Right cardiac atrium (tissue), 5 donors: Measurements from ENCODE around the gene C16orf95. TPM values are rescaled to one million over a fixed set of nuclear protein-coding genes. Genes with fewer than 3 reads are reported as not detected.
A peak's percentile ranks its signal among the peaks of the same experiment; 100 is the strongest.

Source experiments
- ATAC-seq, 2 donors: fragments of 200-7000 bp; cut with Tn5 transposase; one replicate each; pipeline versions ENCODE4 v1.8.0 to v1.9.1; 2020; ENCODE audit warnings: moderate library complexity in 2 of 2, mild to moderate bottlenecking in 1 of 2
- DNase-seq, 3 donors: peaks; one replicate each; pipeline ENCODE4 v3.0.0-alpha.2; 2020
- H3K27ac ChIP-seq: one replicate; pipeline ENCODE4 v1.5.1; 2013; ENCODE audit warnings: mild to moderate bottlenecking, low read length, control low read depth, moderate library complexity
- H3K27me3 ChIP-seq: one replicate; pipeline ENCODE4 v1.6.1; 2013; ENCODE audit not compliant: control insufficient read depth, insufficient read depth
- H3K4me1 ChIP-seq: one replicate; pipeline ENCODE4 v1.6.1; 2013; ENCODE audit warnings: low read length; ENCODE audit not compliant: control insufficient read depth, insufficient read depth
- H3K4me3 ChIP-seq: one replicate; pipeline ENCODE4 v1.5.1; 2013; ENCODE audit warnings: low read length, control low read depth
- H3K9me3 ChIP-seq: one replicate; pipeline ENCODE4 v1.6.1; 2013; ENCODE audit warnings: low read length; ENCODE audit not compliant: control insufficient read depth
- WGBS: extraction: QIAGEN DNeasy Blood & Tissue Kit; methylation state at CpG from one replicate; pipeline ENCODE4 v1.1.7; 2013; 5-methylcytosine and 5-hydroxymethylcytosine counted together
- intact Hi-C, 4 donors: fragments of 100-400 bp; cut with DNase I; formaldehyde crosslinking; loops; one replicate each; pipeline versions ENCODE4 v1.11.0 to v1.14.0; 2022 to 2023
- polyA plus RNA-seq: library from polyadenylated mRNA; stranded (reverse); fragments of 200-250 nt; gene quantifications from one replicate; pipeline ENCODE4 v1.2.3, GENCODE V29; 2013
- total RNA-seq, 4 donors: library from RNA; stranded (reverse); fragmentation: NEBNext Ultra II Directional; extraction: Animal tissue kit (Norgen Biotek cat#: 25700); gene quantifications; one replicate each; pipeline ENCODE4 v1.2.1, GENCODE V29; 2021
- donor health status: healthy with polysubstance abuse.
- donor health status: DM: no; HTN: yes; CAD: no.
- donor health status: DM: no; HTN: no; CAD: no.
- donor health status: DM: no; HTN: yes; CAD: no; lungs with severe emphysema.
- donor health status: DM: yes; HTN: yes; CAD: no.

The C16orf95 gene
- total and polyA plus RNA-seq, 5 donors, result 3.4 to 5.4 (median 4.7) TPM

- Histone ChIP-seq H3K9me3 (no peaks in the 10 kb centered on the region), H3K27me3 (no peaks in the 10 kb centered on the region), H3K4me3 (no peak overlapping the region), H3K4me1 (peaks cover 7% of the 10 kb centered on the region), H3K27ac (no peak overlapping the region)
- WGBS, result 85% methylated on average over 9 of the region's 9 CpGs
- no peak for DNase-seq
- intact Hi-C loops, result no loop called here
- ATAC-seq, result no peak
Observed at GRCh38 chr16:87358696-87359095, 41.5 kb upstream of the C16orf95 start.

DNA sequence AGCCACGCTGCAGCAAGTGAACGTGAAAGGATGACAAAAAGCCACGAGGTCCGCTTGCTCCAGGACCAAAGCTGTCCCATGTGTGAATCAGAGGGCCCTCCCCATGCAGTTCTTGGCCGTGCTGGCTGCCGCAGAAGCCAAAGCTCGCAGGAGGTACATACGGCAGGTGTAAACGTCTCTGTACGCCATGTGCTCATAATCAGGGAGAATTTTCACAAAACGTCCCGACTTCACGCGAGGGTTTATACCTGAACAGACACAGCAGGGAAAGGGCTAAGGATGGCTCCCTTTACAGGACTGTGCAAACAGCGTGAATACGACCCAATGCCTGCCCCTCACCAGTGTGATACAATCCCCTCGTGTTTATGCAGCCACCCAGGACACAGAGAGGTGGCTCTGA, 41.1 kb upstream of the C16orf95 start:
- Histone ChIP-seq H3K9me3 (no peaks in the 10 kb centered on the region), H3K4me1 (peaks cover 7% of the 10 kb centered on the region), H3K4me3 (no peak overlapping the region), H3K27ac (no peak overlapping the region), H3K27me3 (no peaks in the 10 kb centered on the region)
- intact Hi-C loops, result no loop called here
- 94% methylated on average over 17 of the region's 17 CpGs for WGBS
- ATAC-seq, result no peak
- no peak for DNase-seq

DNA sequence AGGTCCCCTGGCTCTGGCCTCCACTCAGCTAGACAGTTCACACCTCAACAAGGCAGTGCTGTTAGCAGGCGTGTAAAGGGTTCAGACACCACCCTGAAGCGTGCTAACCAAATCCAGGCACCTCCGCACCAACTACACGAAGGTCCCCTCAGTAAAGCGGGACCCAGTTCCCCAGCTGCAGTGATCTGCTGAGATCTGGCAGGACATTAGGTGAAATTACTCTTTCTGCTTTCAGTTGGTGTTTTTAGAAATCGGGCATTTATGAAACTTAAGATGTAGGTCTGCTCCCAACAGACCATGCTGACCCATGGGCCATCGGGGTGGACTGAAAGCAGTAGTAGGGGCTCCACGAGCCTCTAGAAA, 39.3 kb upstream of the C16orf95 start:
- DNase-seq, result no peak
- H3K27me3 ChIP-seq, result no peaks in the 10 kb centered on the region
- no peak overlapping the region for H3K4me3 ChIP-seq
- H3K4me1 ChIP-seq, result peaks cover 7% of the 10 kb centered on the region
- intact Hi-C loops, result no loop called here
- WGBS, result 80% methylated on average over 8 of the region's 8 CpGs
- no peak overlapping the region for H3K27ac ChIP-seq
- ATAC-seq, result peak in 1 of 2 donors; percentile 9
- H3K9me3 ChIP-seq, result no peaks in the 10 kb centered on the region

GRCh38 chr16:87353613-87354012, 36.4 kb upstream of the C16orf95 start:
- DNase-seq, result peak in 1 of 3 donors; percentile 41
- Histone ChIP-seq H3K4me1 (peaks cover 2% of the 10 kb centered on the region), H3K9me3 (no peaks in the 10 kb centered on the region), H3K27ac (no peak overlapping the region), H3K4me3 (no peak overlapping the region), H3K27me3 (no peaks in the 10 kb centered on the region)
- ATAC-seq, result no peak
- intact Hi-C loops, result no loop called here
- 91% methylated on average over 17 of the region's 17 CpGs for WGBS

DNA sequence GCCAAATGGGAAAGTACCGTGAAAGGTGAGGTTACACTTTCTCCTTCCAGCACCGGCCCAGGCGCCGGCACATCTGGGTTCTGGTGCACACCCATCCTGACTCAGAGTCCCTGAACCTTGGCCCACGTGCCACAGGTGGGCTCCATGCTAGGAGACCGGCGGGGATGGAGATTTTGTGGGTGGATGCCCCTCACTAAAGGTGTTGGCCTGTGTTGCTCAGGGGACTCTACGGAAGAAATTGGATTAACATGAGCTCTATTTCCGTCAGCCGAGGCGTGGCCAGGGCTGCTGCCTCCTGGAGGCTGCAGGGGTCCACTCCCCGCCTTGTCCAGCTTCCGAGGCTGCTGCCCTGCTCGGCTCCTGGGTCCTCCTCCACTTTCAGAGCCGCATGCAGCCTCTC, 35.6 kb upstream of the C16orf95 start:
- Histone ChIP-seq H3K27ac (no peak overlapping the region), H3K4me1 (peaks cover 2% of the 10 kb centered on the region), H3K9me3 (no peaks in the 10 kb centered on the region), H3K4me3 (no peak overlapping the region), H3K27me3 (no peaks in the 10 kb centered on the region)
- WGBS, result 96% methylated on average over 15 of the region's 15 CpGs
- DNase-seq (peak in 1 of 3 donors; percentile 40), ATAC-seq (no peak)
- intact Hi-C loops, result no loop called here

- ATAC-seq (no peak), DNase-seq (peak in 1 of 3 donors; percentile 14)
- no peak overlapping the region for H3K4me3 ChIP-seq
- 60% methylated on average over 9 of the region's 9 CpGs for WGBS
- H3K27me3 ChIP-seq, result no peaks in the 10 kb centered on the region
- H3K27ac ChIP-seq, result peak overlapping the region; percentile 0
- H3K9me3 ChIP-seq, result no peaks in the 10 kb centered on the region
- intact Hi-C loops, result no loop called here
- peaks cover under 1% of the 10 kb centered on the region for H3K4me1 ChIP-seq
Observed at GRCh38 chr16:87351320-87351698, 34.1 kb upstream of the C16orf95 start.

DNA sequence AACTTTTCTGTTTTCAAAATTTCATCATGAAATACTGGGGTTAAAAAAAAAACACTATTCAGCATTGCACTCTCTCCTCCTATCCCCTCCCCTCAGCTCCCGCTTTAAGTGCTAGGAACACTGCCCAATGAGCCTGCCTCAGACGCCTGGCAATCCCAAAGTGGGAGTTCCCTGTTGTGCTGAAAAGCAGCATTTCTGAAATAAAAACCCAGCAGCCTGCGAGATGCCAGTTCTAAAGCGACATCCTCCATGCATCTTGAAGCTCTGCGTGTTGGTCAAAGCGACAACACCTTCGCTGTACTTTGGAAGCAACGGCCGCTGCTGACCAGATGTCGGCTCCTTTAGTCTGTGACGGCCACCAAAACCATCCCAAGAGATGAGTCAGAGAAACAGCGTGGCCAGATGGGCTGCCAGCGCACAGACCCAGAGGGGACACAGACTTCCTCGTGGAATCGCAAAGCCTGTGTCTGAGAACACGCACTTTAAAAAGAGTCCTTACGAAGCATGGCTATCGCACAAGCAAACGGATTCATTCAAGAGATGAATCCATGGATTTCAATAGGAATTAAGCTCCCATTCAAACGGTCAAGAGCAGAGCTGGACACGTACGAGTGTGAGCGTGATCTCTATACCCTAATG, 33.6 kb upstream of the C16orf95 start:
- 58% methylated on average over 23 of the region's 23 CpGs for WGBS
- peak; percentile 46 to 68 (median 58) for DNase-seq
- intact Hi-C loops, result no loop called here
- peak; percentile 43 to 66 for ATAC-seq
- H3K4me3 ChIP-seq, result no peak overlapping the region
- no peaks in the 10 kb centered on the region for H3K9me3 ChIP-seq
- H3K27ac ChIP-seq, result peak overlapping the region; percentile 0
- H3K4me1 ChIP-seq, result no peaks in the 10 kb centered on the region
- no peaks in the 10 kb centered on the region for H3K27me3 ChIP-seq

DNA sequence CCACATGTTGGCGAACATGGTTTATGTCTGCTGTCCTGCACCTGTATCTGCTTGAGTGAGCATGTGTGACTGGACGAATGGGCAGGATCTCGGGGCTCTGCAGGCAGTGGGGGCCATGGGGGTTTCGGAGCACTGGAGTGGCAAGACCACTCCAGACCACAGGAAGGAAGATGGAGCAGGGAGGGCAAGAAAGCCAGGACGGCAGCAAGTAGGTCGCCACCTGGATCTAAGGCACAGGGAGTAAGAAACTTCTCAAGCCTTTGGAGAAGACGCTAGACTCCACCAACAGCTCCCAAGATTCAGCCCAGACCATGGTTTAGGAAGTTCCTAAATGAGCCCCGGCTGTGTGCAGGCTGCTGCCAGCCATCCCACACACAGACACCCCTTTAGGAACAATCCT, 32.8 kb upstream of the C16orf95 start:
- intact Hi-C loops, result no loop called here
- Histone ChIP-seq H3K4me1 (no peaks in the 10 kb centered on the region), H3K27me3 (no peaks in the 10 kb centered on the region), H3K9me3 (no peaks in the 10 kb centered on the region), H3K27ac (no peak overlapping the region), H3K4me3 (no peak overlapping the region)
- DNase-seq (peak in 1 of 3 donors; percentile 3), ATAC-seq (no peak)
- 86% methylated on average over 8 of the region's 8 CpGs for WGBS

GRCh38 chr16:87348616-87349157, 31.5 kb upstream of the C16orf95 start:
- ATAC-seq, result no peak
- H3K4me1 ChIP-seq, result peaks cover 2% of the 10 kb centered on the region
- H3K9me3 ChIP-seq, result no peaks in the 10 kb centered on the region
- WGBS, result 93% methylated on average over 13 of the region's 13 CpGs
- H3K4me3 ChIP-seq, result no peak overlapping the region
- intact Hi-C loops, result no loop called here
- DNase-seq, result peak in 2 of 3 donors; percentile 20 to 27
- no peaks in the 10 kb centered on the region for H3K27me3 ChIP-seq
- no peak overlapping the region for H3K27ac ChIP-seq

GRCh38 chr16:87347932-87348615, 30.9 kb upstream of the C16orf95 start:
- no peak for ATAC-seq
- peak in 2 of 3 donors; percentile 33 to 38 for DNase-seq
- Histone ChIP-seq H3K4me3 (no peak overlapping the region), H3K27me3 (no peaks in the 10 kb centered on the region), H3K27ac (no peak overlapping the region), H3K9me3 (no peaks in the 10 kb centered on the region), H3K4me1 (peaks cover 2% of the 10 kb centered on the region)
- intact Hi-C loops, result no loop called here
- 95% methylated on average over 13 of the region's 13 CpGs for WGBS

- Histone ChIP-seq H3K27me3 (no peaks in the 10 kb centered on the region), H3K4me1 (peaks cover 2% of the 10 kb centered on the region), H3K9me3 (no peaks in the 10 kb centered on the region), H3K4me3 (no peak overlapping the region), H3K27ac (no peak overlapping the region)
- WGBS, result 94% methylated on average over 21 of the region's 21 CpGs
- peak in 1 of 3 donors; percentile 27 for DNase-seq
- no peak for ATAC-seq
- intact Hi-C loops, result no loop called here
Observed at GRCh38 chr16:87346517-87347060, 29.4 kb upstream of the C16orf95 start.
